CD4-positive, alpha-beta T cell (primary cell): ENCODE results near the gene IL20RA. TPM values are rescaled to one million over a fixed set of nuclear protein-coding genes. Genes with fewer than 3 reads are reported as not detected.

ENCODE experiments used
- ATAC-seq: fragments of 200-7000 bp; cut with Tn5 transposase; one replicate; pipeline ENCODE4 v1.10.0; 2022; ENCODE audit warnings: mild to moderate bottlenecking; ENCODE audit not compliant: poor library complexity
- CTCF ChIA-PET: fragments of 350-600 bp; sonication (Branson Sonifier 250); formaldehyde crosslinking; loops from one replicate; lab custom pipeline; 2021; ENCODE audit warnings: antibody characterized with exemption, inconsistent platforms; lab: Charles Lee
- POLR2A ChIA-PET: fragments of 350-600 bp; sonication (Branson Sonifier 250); formaldehyde crosslinking; loops from one replicate; lab custom pipeline; 2021; ENCODE audit warnings: antibody characterized with exemption, inconsistent platforms; lab: Charles Lee
- DNase-seq, 14 experiments: peaks; one replicate each; pipeline ENCODE4 v3.0.0-alpha.2; 2013 to 2020; ENCODE audit warnings: mixed read lengths in 2 of 14
- H3K27ac ChIP-seq, 2 donors: one replicate each; pipeline versions ENCODE4 v1.5.1 to v1.7.0; 2013; ENCODE audit warnings: low read length in 2 of 2, low read depth in 1 of 2, mild to moderate bottlenecking in 1 of 2
- H3K27me3 ChIP-seq, 2 experiments: 1 replicate in 1 of 2; 2 replicates in 1 of 2; pipeline versions ENCODE4 v1.6.1 to v1.7.0; 2013; ENCODE audit warnings: low read length in 2 of 2, control low read depth in 1 of 2, mild to moderate bottlenecking in 1 of 2, moderate library complexity in 1 of 2; ENCODE audit not compliant: insufficient read depth in 2 of 2, control insufficient read depth in 1 of 2
- H3K36me3 ChIP-seq: one replicate; pipeline ENCODE4 v1.6.1; 2013; ENCODE audit warnings: low read length, control low read depth; ENCODE audit not compliant: insufficient read depth
- H3K4me1 ChIP-seq: one replicate; pipeline ENCODE4 v1.6.1; 2013; ENCODE audit warnings: low read length, control low read depth; ENCODE audit not compliant: insufficient read depth
- H3K4me3 ChIP-seq: one replicate; pipeline ENCODE4 v1.5.1; 2013; ENCODE audit warnings: mild to moderate bottlenecking, low read length, moderate library complexity
- H3K9me3 ChIP-seq, 2 experiments: 1 replicate in 1 of 2; 2 replicates in 1 of 2; pipeline versions ENCODE4 v1.6.1 to v1.7.0; 2013; ENCODE audit warnings: low read length in 2 of 2, mild to moderate bottlenecking in 2 of 2, control low read depth in 1 of 2, moderate library complexity in 1 of 2; ENCODE audit not compliant: control insufficient read depth in 1 of 2, insufficient read depth in 1 of 2
- H3K27ac Mint-ChIP-seq: one replicate; pipeline ENCODE4 v1.8.0; 2020; ENCODE audit warnings: mixed read lengths
- H3K27me3 Mint-ChIP-seq: one replicate; pipeline ENCODE4 v1.8.0; 2021; ENCODE audit warnings: mixed read lengths
- H3K36me3 Mint-ChIP-seq: one replicate; pipeline ENCODE4 v1.8.0; 2021; ENCODE audit warnings: low read depth, mixed read lengths
- H3K4me1 Mint-ChIP-seq: one replicate; pipeline ENCODE4 v1.8.0; 2021; ENCODE audit warnings: low read depth, mixed read lengths
- H3K4me3 Mint-ChIP-seq: one replicate; pipeline ENCODE4 v1.8.0; 2020; ENCODE audit warnings: mild to moderate bottlenecking, mixed read lengths
- H3K9me3 Mint-ChIP-seq: one replicate; pipeline ENCODE4 v1.8.0; 2020; ENCODE audit warnings: mixed read lengths
- intact Hi-C, 2 experiments: fragments of 100-400 bp; cut with DNase I in 1 of 2; cut with micrococcal nuclease in 1 of 2; formaldehyde crosslinking; loops; one replicate each; pipeline versions ENCODE4 v1.15.1 to v1.9.0; 2023 to 2025; cut with DNase I, micrococcal nuclease
- total RNA-seq, 174 experiments: library from RNA in 2 of 174; stranded (reverse) in 2 of 174; gene quantifications; one replicate each; pipeline ENCODE4 v1.2.3 and lab custom pipeline; 2021 to 2026
- TF ChIP-seq, protein P1 (sequence below): fragments of 200-600 bp; IDR thresholded peaks from one replicate; pipeline ENCODE4 v1.8.0; 2022; ENCODE audit warnings: antibody characterized with exemption, mild to moderate bottlenecking

Gene IL20RA
- total RNA-seq, 2 experiments from 2014 or later, result not detected

DNA sequence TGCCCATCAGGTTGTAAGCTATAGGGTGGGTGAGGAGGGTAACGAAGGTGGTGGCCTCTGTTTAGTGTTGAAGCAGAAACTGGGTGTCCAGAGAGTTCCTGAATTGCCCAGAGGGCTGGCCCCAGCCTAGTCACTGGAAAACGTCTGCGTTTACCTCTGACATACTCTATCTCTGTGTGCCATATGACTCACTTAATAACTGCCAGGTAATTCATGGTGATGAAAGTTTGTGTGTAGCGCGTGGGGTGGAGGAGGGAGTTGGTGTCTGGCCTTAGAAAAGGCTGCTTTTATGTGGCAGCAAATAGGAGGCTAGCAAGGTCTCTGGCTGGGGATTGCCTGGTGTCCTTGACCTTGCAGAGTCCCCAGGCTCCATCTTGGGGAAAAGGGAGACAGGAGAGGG, 75.3 kb downstream of the IL20RA start:
- ATAC-seq, result no peak
- POLR2A ChIA-PET, result no interaction called here
- Histone ChIP-seq H3K27me3 (peaks cover 12 to 13% of the 10 kb centered on the region in 2 experiments), H3K4me3 (no peak overlapping the region), H3K9me3 (no peaks in the 10 kb centered on the region), H3K27ac (no peak overlapping the region), H3K4me1 (peaks cover 7% of the 10 kb centered on the region), H3K36me3 (no peaks in the 10 kb centered on the region)
- H3K9me3 Mint-ChIP-seq, result no peaks in the 10 kb centered on the region
- DNase-seq, result no peak
- no peaks in the 10 kb centered on the region for H3K36me3 Mint-ChIP-seq
- intact Hi-C loops, result loop anchor here (2.0 to 5.0 kb wide), 3 partner anchors 343 to 671 kb away; no protein-coding TSS in a partner anchor
- peaks cover 35% of the 10 kb centered on the region for H3K27me3 Mint-ChIP-seq
- CTCF ChIA-PET, result no interaction called here
- no peak overlapping the region for H3K27ac Mint-ChIP-seq
- no peaks in the 10 kb centered on the region for H3K4me1 Mint-ChIP-seq
- TF ChIP-seq, protein P1, sequence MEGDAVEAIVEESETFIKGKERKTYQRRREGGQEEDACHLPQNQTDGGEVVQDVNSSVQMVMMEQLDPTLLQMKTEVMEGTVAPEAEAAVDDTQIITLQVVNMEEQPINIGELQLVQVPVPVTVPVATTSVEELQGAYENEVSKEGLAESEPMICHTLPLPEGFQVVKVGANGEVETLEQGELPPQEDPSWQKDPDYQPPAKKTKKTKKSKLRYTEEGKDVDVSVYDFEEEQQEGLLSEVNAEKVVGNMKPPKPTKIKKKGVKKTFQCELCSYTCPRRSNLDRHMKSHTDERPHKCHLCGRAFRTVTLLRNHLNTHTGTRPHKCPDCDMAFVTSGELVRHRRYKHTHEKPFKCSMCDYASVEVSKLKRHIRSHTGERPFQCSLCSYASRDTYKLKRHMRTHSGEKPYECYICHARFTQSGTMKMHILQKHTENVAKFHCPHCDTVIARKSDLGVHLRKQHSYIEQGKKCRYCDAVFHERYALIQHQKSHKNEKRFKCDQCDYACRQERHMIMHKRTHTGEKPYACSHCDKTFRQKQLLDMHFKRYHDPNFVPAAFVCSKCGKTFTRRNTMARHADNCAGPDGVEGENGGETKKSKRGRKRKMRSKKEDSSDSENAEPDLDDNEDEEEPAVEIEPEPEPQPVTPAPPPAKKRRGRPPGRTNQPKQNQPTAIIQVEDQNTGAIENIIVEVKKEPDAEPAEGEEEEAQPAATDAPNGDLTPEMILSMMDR, result no peak
- no peak overlapping the region for H3K4me3 Mint-ChIP-seq

DNA sequence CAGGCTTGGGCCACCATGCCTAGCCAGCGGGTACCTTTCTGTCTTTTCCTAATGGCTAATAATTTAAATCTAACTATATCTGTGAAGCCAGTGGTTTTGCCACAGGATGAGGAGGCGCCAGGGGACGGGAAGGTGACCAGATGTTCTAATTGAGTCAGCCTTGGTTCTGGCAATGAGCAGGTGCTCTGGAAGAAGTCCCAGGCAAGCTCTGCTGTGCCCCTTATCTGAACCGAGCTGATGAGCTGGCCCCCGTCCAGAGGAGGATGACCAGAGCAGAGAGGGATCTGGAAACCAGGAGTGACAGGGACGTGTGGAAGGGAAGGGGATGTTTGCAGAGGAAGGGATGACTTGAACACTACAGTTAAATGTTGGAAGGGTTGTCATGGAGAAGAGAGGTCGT, 75.9 kb downstream of the IL20RA start:
- Mint-ChIP-seq H3K4me3 (no peak overlapping the region), H3K27ac (no peak overlapping the region), H3K36me3 (no peaks in the 10 kb centered on the region), H3K9me3 (no peaks in the 10 kb centered on the region), H3K4me1 (no peaks in the 10 kb centered on the region), H3K27me3 (peaks cover 35% of the 10 kb centered on the region)
- Histone ChIP-seq H3K4me1 (peaks cover 7% of the 10 kb centered on the region), H3K4me3 (no peak overlapping the region), H3K9me3 (no peaks in the 10 kb centered on the region), H3K27me3 (peaks cover 12 to 13% of the 10 kb centered on the region in 2 experiments), H3K27ac (no peak overlapping the region), H3K36me3 (no peaks in the 10 kb centered on the region)
- CTCF ChIA-PET, result no interaction called here
- ATAC-seq (no peak), DNase-seq (no peak)
- POLR2A ChIA-PET, result no interaction called here
- intact Hi-C loops, result loop anchor here (1.0 to 5.0 kb wide), 4 partner anchors 343 to 672 kb away; no protein-coding TSS in a partner anchor
- TF ChIP-seq, protein P1, result no peak

- H3K27ac Mint-ChIP-seq, result no peak overlapping the region
- TF ChIP-seq, protein P1, result peak; percentile 69
- DNase-seq, result peak; percentile 26 to 76 (median 42)
Measured at GRCh38 chr6:136967876-136968752, 76.7 kb downstream of the IL20RA start.

More at GRCh38 chr6:136967876-136968752, 76.7 kb downstream of the IL20RA start:
- H3K27me3 Mint-ChIP-seq, result peaks cover 35% of the 10 kb centered on the region
- H3K4me1 Mint-ChIP-seq, result no peaks in the 10 kb centered on the region
- POLR2A ChIA-PET, result no interaction called here
- CTCF ChIA-PET, result no interaction called here
- H3K4me1 ChIP-seq, result peaks cover 7% of the 10 kb centered on the region
- intact Hi-C loops, result loop anchor here (1.0 to 5.0 kb wide), 4 partner anchors 344 to 673 kb away; no protein-coding TSS in a partner anchor
- no peak overlapping the region for H3K4me3 ChIP-seq
- peaks cover 12 to 13% of the 10 kb centered on the region in 2 experiments for H3K27me3 ChIP-seq
- no peak overlapping the region for H3K4me3 Mint-ChIP-seq
- no peaks in the 10 kb centered on the region for H3K9me3 Mint-ChIP-seq
- ATAC-seq, result peak; percentile 70
- H3K36me3 ChIP-seq, result no peaks in the 10 kb centered on the region
- H3K27ac ChIP-seq, result no peak overlapping the region
- no peaks in the 10 kb centered on the region for H3K36me3 Mint-ChIP-seq
- no peaks in the 10 kb centered on the region for H3K9me3 ChIP-seq
